Testis (tissue), 3 donors: ENCODE measurements around the gene RHBDD3. TPM values are rescaled to one million over a fixed set of nuclear protein-coding genes. Genes with fewer than 3 reads are reported as not detected.

ENCODE experiments used
- DNase-seq: peaks from one replicate; pipeline ENCODE4 v3.0.0-alpha.2; 2019
- H3K27ac ChIP-seq, 2 donors: fragments of 200-600 bp; sonication (generic); one replicate each; pipeline ENCODE4 v1.5.1; 2019
- H3K27me3 ChIP-seq: fragments of 200-600 bp; sonication (generic); one replicate; pipeline ENCODE4 v1.5.1; 2019
- H3K36me3 ChIP-seq: fragments of 200-600 bp; sonication (generic); one replicate; pipeline ENCODE4 v1.5.1; 2017; ENCODE audit warnings: low read depth; ENCODE audit errors: missing control alignments
- H3K4me1 ChIP-seq: fragments of 200-600 bp; sonication (generic); one replicate; pipeline ENCODE4 v1.5.1; 2019
- H3K4me3 ChIP-seq, 2 donors: fragments of 200-600 bp; sonication (generic); one replicate each; pipeline ENCODE4 v1.5.1; 2017 to 2019
- H3K9me3 ChIP-seq: fragments of 200-600 bp; sonication (generic); one replicate; pipeline ENCODE4 v1.5.1; 2017
- CTCF ChIP-seq, 3 experiments: fragments of 450-650 bp in 2 of 3; fragments of 200-600 bp in 1 of 3; sonication (generic) in 1 of 3; IDR thresholded peaks; one replicate each; pipeline ENCODE4 v1.5.1; 2016 to 2019; ENCODE audit warnings: antibody characterized with exemption in 3 of 3, mild to moderate bottlenecking in 2 of 3, moderate library complexity in 1 of 3
- POLR2A ChIP-seq: fragments of 450-650 bp; IDR thresholded peaks from one replicate; pipeline ENCODE4 v1.6.1; 2017; ENCODE audit warnings: antibody characterized with exemption, mild to moderate bottlenecking, moderate library complexity
- WGBS, 2 donors: methylation state at CpG; one replicate each; pipeline ENCODE4 v1.1.5; 2018; 5-methylcytosine and 5-hydroxymethylcytosine counted together
- intact Hi-C: fragments of 100-400 bp; cut with DNase I; formaldehyde crosslinking; loops from one replicate; pipeline ENCODE4 v1.15.1; 2023; ENCODE audit warnings: low total_unique reads
- polyA plus RNA-seq: library from polyadenylated mRNA; stranded (reverse); fragments of 350-450 nt; fragmentation: Illumina TruSeq; extraction: RNeasy Lipid Tissue Mini Kit (QIAGEN cat#74804); gene quantifications from one replicate; pipeline ENCODE4 v1.2.3, GENCODE V29; 2014; ENCODE audit warnings: low read depth, low replicate concordance; ENCODE audit not compliant: insufficient read depth
- total RNA-seq, 2 donors: library from RNA; depleted of rRNA; stranded (reverse); fragments of >200 nt; gene quantifications; one replicate each; pipeline ENCODE4 v1.2.3, GENCODE V29; 2016

The RHBDD3 gene
- total and polyA plus RNA-seq, 3 donors from 2014 or later, result 55.1 to 99.2 (median 66.8) TPM

- DNase-seq, result no peak
- WGBS, 2 donors, result 35 to 46% methylated on average over 7 of the region's 7 CpGs
- peak overlapping the region; percentile 86 to 88 for H3K4me3 ChIP-seq
Measured at GRCh38 chr22:29305836-29306174, 38.0 kb upstream of the RHBDD3 start.

GRCh38 chr22:29302681-29303465 lies 35.1 kb upstream of the RHBDD3 start:
- Histone ChIP-seq H3K4me3 (no peak overlapping the region), H3K4me1 (peaks cover 16% of the 10 kb centered on the region), H3K9me3 (no peaks in the 10 kb centered on the region), H3K27ac (no peak overlapping the region), H3K27me3 (no peaks in the 10 kb centered on the region), H3K36me3 (no peaks in the 10 kb centered on the region)
- DNase-seq, result peak; percentile 49
- TF ChIP-seq CTCF (IDR thresholded peaks at IDR 0.05) (no peak), POLR2A (no peak)
- WGBS, 2 donors, result 43 to 54% methylated on average over 9 to 13 of the region's 13 CpGs
- intact Hi-C loops, result no loop called here

More at GRCh38 chr22:29305836-29306174, 38.0 kb upstream of the RHBDD3 start:
- Histone ChIP-seq H3K27me3 (no peaks in the 10 kb centered on the region), H3K9me3 (no peaks in the 10 kb centered on the region), H3K27ac (peak overlapping the region in 1 of 2 donors; percentile 82), H3K4me1 (peaks cover 45% of the 10 kb centered on the region), H3K36me3 (no peaks in the 10 kb centered on the region)
- TF ChIP-seq CTCF (IDR thresholded peaks at IDR 0.05) (no peak), POLR2A (no peak)
- intact Hi-C loops, result no loop called here

GRCh38 chr22:29302402-29302680 lies 34.6 kb upstream of the RHBDD3 start:
- TF ChIP-seq POLR2A (no peak), CTCF (IDR thresholded peaks at IDR 0.05) (no peak)
- Histone ChIP-seq H3K27me3 (no peaks in the 10 kb centered on the region), H3K27ac (no peak overlapping the region), H3K4me3 (no peak overlapping the region), H3K36me3 (no peaks in the 10 kb centered on the region), H3K9me3 (no peaks in the 10 kb centered on the region), H3K4me1 (peaks cover 10% of the 10 kb centered on the region)
- WGBS, 2 donors, result 80 to 82% methylated on average over 2 of the region's 2 CpGs
- intact Hi-C loops, result no loop called here
- DNase-seq, result no peak

- 84 to 90% methylated on average over 10 to 17 of the region's 17 CpGs for WGBS, 2 donors
- Histone ChIP-seq H3K4me1 (peaks cover 10% of the 10 kb centered on the region), H3K9me3 (no peaks in the 10 kb centered on the region), H3K27me3 (no peaks in the 10 kb centered on the region), H3K27ac (no peak overlapping the region), H3K4me3 (no peak overlapping the region), H3K36me3 (no peaks in the 10 kb centered on the region)
- intact Hi-C loops, result no loop called here
- no peak for TF ChIP-seq POLR2A
- TF ChIP-seq CTCF (IDR thresholded peaks at IDR 0.05), result no peak
- DNase-seq, result no peak
Measured at GRCh38 chr22:29301716-29302401, 34.1 kb upstream of the RHBDD3 start.
